Ishikawa (cell line): ENCODE data around the gene SH2D4B.

Source experiments
- EGR1 ChIP-seq: IDR thresholded peaks from 2 replicates; pipeline ENCODE4 v1.6.1; 2012
- EP300 ChIP-seq: IDR thresholded peaks from 2 replicates; pipeline ENCODE4 v1.6.1; 2012; ENCODE audit warnings: borderline replicate concordance
- MAX ChIP-seq: IDR thresholded peaks from 2 replicates; pipeline ENCODE4 v1.6.1; 2012
- REST ChIP-seq: IDR thresholded peaks from 2 replicates; pipeline ENCODE4 v1.6.1; 2012; ENCODE audit warnings: low read depth, mild to moderate bottlenecking
- YY1 ChIP-seq: IDR thresholded peaks from 2 replicates; pipeline ENCODE4 v1.6.1; 2012; ENCODE audit warnings: low read depth
- TF ChIP-seq, protein P1 (sequence below): IDR thresholded peaks from 2 replicates; pipeline ENCODE4 v1.6.1; 2012

DNA sequence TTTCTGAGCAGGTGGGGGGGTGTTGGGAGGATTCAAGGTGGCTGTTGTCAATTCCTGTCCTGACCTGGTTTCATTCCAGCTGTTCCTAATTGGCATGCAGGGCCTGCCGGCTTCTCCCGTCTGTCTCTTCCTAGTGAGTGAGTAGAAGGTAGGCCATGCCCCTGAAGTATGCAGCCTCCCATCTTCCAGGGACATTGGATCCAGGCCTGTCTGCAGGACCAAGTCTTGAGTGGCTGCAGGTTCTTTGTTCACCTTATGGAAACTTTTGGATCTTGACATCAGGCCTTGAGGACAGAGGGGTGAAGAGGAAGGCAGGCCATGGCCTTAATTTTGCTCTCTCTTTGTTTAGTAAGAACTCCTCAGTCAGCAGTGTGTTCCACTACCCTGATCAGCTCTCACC lies 131.8 kb downstream of the SH2D4B start:
- TF ChIP-seq REST: no peak
- no peak for TF ChIP-seq EGR1
- TF ChIP-seq YY1: no peak
- TF ChIP-seq, protein P1, sequence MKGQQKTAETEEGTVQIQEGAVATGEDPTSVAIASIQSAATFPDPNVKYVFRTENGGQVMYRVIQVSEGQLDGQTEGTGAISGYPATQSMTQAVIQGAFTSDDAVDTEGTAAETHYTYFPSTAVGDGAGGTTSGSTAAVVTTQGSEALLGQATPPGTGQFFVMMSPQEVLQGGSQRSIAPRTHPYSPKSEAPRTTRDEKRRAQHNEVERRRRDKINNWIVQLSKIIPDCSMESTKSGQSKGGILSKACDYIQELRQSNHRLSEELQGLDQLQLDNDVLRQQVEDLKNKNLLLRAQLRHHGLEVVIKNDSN: no peak
- TF ChIP-seq EP300: no peak
- TF ChIP-seq MAX: no peak
